ENCODE measurements around the gene LRRC2. TPM values are rescaled to one million over a fixed set of nuclear protein-coding genes. Genes with fewer than 3 reads are reported as not detected.

The LRRC2 gene
- total RNA-seq, 4 donors from 2014 or later, result 0.32 to 0.83 (median 0.55) TPM

- WGBS, result 100% methylated on average over 2 of the region's 2 CpGs
- Histone ChIP-seq H3K27me3 (no peaks in the 10 kb centered on the region), H3K4me3 (no peak overlapping the region), H3K9me3 (no peaks in the 10 kb centered on the region), H3K4me1 (no peaks in the 10 kb centered on the region), H3K36me3 (peaks cover 0 to 45% (median 0%) of the 10 kb centered on the region in 4 donors), H3K27ac (replicated peaks in 1 of 4) (no peak overlapping the region)
- no peak for TF ChIP-seq CTCF (IDR thresholded peaks at IDR 0.05)
- no peak for TF ChIP-seq POLR2A (IDR thresholded peaks at IDR 0.05; ENCODE audit: low read depth)
- TF ChIP-seq EP300 (IDR thresholded peaks at IDR 0.05), result no peak
- TF ChIP-seq POLR2AphosphoS5 (IDR thresholded peaks at IDR 0.05), result no peak
- peak; percentile 80 for DNase-seq (ENCODE audit: extremely low spot score)
- intact Hi-C loops (cut with DNase I), result no loop called here
Observed at GRCh38 chr3:46517784-46518181, 48.3 kb downstream of the LRRC2 start.

- peaks cover 0 to 41% (median 0%) of the 10 kb centered on the region in 4 donors for H3K36me3 ChIP-seq
- H3K4me3 ChIP-seq, result no peak overlapping the region
- TF ChIP-seq POLR2A (IDR thresholded peaks at IDR 0.05; ENCODE audit: low read depth), result no peak
- no peak for TF ChIP-seq POLR2AphosphoS5 (IDR thresholded peaks at IDR 0.05)
- TF ChIP-seq CTCF (IDR thresholded peaks at IDR 0.05), result no peak
- H3K27me3 ChIP-seq, result no peaks in the 10 kb centered on the region
- peak; percentile 45 for DNase-seq (ENCODE audit: extremely low spot score)
- 89% methylated on average over 7 of the region's 7 CpGs for WGBS
- H3K4me1 ChIP-seq, result no peaks in the 10 kb centered on the region
- H3K9me3 ChIP-seq, result no peaks in the 10 kb centered on the region
- no peak overlapping the region for H3K27ac ChIP-seq (replicated peaks in 1 of 4)
- intact Hi-C loops (cut with DNase I), result no loop called here
Observed at GRCh38 chr3:46517016-46517783, 48.9 kb downstream of the LRRC2 start.

DNA sequence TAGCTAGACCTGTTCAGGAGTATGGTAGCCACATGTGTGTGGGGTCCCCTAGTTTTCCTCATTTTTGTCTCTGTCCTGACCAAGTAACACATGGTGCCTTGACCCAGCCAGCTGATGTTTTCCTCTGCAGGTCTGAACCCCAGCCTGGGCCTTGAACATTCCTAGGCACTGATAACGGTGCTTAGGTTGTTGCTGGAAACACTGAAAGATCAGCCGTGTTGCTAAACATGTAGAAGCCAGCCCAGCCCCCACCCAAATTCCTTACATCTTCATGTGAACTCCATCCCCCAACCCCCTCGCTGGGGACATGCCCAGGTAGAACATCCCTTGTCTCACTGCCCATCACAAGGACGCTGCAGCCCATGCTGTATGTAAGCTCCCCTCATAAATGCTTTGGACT lies 49.6 kb downstream of the LRRC2 start:
- intact Hi-C loops (cut with DNase I), result no loop called here
- Histone ChIP-seq H3K9me3 (no peaks in the 10 kb centered on the region), H3K4me3 (no peak overlapping the region), H3K4me1 (no peaks in the 10 kb centered on the region), H3K27ac (replicated peaks in 1 of 4) (no peak overlapping the region), H3K27me3 (no peaks in the 10 kb centered on the region), H3K36me3 (peaks cover 0 to 36% (median 0%) of the 10 kb centered on the region in 4 donors)
- no peak for TF ChIP-seq POLR2AphosphoS5 (IDR thresholded peaks at IDR 0.05)
- no peak for TF ChIP-seq POLR2A (IDR thresholded peaks at IDR 0.05; ENCODE audit: low read depth)
- no peak for TF ChIP-seq CTCF (IDR thresholded peaks at IDR 0.05)
- no peak for TF ChIP-seq EP300 (IDR thresholded peaks at IDR 0.05)
- no peak for DNase-seq (ENCODE audit: extremely low spot score)
- 93% methylated on average over 3 of the region's 4 CpGs for WGBS

DNA sequence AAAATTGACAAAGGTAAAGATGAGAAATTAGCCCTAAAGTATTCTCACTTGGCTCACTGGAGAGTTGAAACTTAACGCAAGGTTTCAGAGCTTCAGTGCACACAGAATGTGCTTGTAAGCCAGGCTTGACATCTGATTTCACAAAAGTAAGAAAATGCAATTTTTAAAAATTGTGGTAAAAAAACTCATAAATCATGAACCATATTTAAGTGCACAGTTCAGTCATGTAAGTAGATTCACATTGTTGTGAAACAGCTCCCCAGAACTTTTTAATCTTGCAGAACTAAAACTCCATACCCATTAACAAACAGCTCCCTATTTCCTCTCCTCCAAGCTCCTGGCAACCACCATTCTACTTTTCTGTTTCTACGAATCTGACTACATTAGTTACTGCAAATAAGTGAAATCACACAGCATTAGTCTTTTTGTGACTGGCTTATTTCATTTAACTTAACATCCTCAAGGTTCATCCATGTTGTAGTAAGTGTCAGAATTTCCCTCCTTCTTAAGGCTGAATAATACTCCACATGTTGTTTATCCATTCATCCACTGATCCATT lies 53.8 kb downstream of the LRRC2 start:
- no peaks in the 10 kb centered on the region for H3K9me3 ChIP-seq
- H3K27me3 ChIP-seq, result no peaks in the 10 kb centered on the region
- no peak overlapping the region for H3K4me3 ChIP-seq
- 92% methylated on average over 2 of the region's 2 CpGs for WGBS
- H3K36me3 ChIP-seq, result no peaks in the 10 kb centered on the region
- intact Hi-C loops (cut with DNase I), result no loop called here
- TF ChIP-seq EP300 (IDR thresholded peaks at IDR 0.05), result no peak
- no peak overlapping the region for H3K27ac ChIP-seq (replicated peaks in 1 of 4)
- no peaks in the 10 kb centered on the region for H3K4me1 ChIP-seq
- DNase-seq (ENCODE audit: extremely low spot score), result peak; percentile 17

DNA sequence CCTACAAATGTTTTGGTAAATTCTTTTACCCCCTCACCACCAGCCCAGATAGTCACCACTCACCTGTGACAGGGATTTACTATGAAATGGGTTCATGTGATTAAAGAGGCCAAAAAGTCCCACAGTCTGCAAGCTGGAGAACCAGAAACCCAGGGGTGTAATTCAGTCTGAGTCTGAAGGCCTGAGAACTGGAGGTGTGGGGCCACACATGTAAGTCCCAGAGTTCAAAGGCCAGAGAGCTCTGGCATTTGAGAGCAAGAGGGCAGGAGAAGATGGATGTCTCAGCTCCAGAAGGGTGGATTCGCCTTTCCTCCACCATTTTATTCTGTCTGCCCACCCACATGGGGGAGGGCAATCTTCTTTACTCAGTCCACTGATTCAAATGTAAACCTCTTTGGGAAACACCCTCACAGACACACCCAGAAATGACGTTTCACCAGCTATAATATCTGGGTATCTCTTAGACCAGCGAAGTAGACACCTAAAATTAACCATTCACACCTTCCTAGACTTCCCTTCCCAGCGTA lies 56.4 kb downstream of the LRRC2 start:
- Histone ChIP-seq H3K4me3 (no peak overlapping the region), H3K27ac (replicated peaks in 1 of 4) (no peak overlapping the region), H3K27me3 (no peaks in the 10 kb centered on the region), H3K36me3 (no peaks in the 10 kb centered on the region), H3K9me3 (no peaks in the 10 kb centered on the region), H3K4me1 (no peaks in the 10 kb centered on the region)
- WGBS, result 73% methylated on average over 4 of the region's 4 CpGs
- TF ChIP-seq EP300 (IDR thresholded peaks at IDR 0.05) (no peak), CTCF (IDR thresholded peaks at IDR 0.05) (no peak), POLR2A (IDR thresholded peaks at IDR 0.05; ENCODE audit: low read depth) (no peak), POLR2AphosphoS5 (IDR thresholded peaks at IDR 0.05) (no peak)
- no peak for DNase-seq (ENCODE audit: extremely low spot score)
- intact Hi-C loops (cut with DNase I), result no loop called here

Data from esophagus muscularis mucosa (tissue), 4 donors.